HepG2 (cell line): Measurements from ENCODE around the gene PSIP1. TPM values are rescaled to one million over a fixed set of nuclear protein-coding genes. Genes with fewer than 3 reads are reported as not detected.

ENCODE experiments used
- ARID5B ChIP-seq: IDR thresholded peaks from 2 replicates; pipeline ENCODE4 v1.4.0; 2020; ENCODE audit warnings: mild to moderate bottlenecking, missing genetic modification reagents
- BRD4 ChIP-seq: sonication (generic); formaldehyde crosslinking; IDR thresholded peaks from 2 replicates; pipeline ENCODE4 v1.4.0; 2020; ENCODE audit warnings: missing genetic modification reagents
- CENPT ChIP-seq: sonication (generic); formaldehyde crosslinking; IDR thresholded peaks from 2 replicates; pipeline ENCODE4 v1.8.0; 2022; ENCODE audit warnings: low read depth, mild to moderate bottlenecking, moderate library complexity, missing genetic modification reagents
- FIP1L1 ChIP-seq: fragments of 200-400 bp; formaldehyde crosslinking; IDR thresholded peaks from 2 replicates; pipeline ENCODE4 v1.6.1; 2018; ENCODE audit warnings: low read depth, mild to moderate bottlenecking, low read length, moderate library complexity, borderline replicate concordance; ENCODE audit not compliant: insufficient read depth
- GTF2F1 ChIP-seq: fragments of 150-350 bp; IDR thresholded peaks from 2 replicates; pipeline ENCODE4 v1.6.1; 2014; ENCODE audit warnings: low read length
- MXI1 ChIP-seq: IDR thresholded peaks from 3 replicates; pipeline ENCODE4 v1.6.1; 2012; ENCODE audit warnings: low read depth, low read length, inconsistent platforms, borderline replicate concordance
- PPARG ChIP-seq: conservative IDR thresholded peaks from 2 replicates; pipeline ENCODE4 v1.6.1; 2016; ENCODE audit warnings: missing biosample characterization, missing genetic modification reagents
- RFXAP ChIP-seq: sonication (generic); formaldehyde crosslinking; IDR thresholded peaks from 2 replicates; pipeline ENCODE4 v1.4.0; 2020; ENCODE audit warnings: missing genetic modification reagents, borderline replicate concordance
- SCMH1 ChIP-seq: sonication (generic); formaldehyde crosslinking; IDR thresholded peaks from 2 replicates; pipeline ENCODE4 v1.9.0; 2021; ENCODE audit warnings: missing genetic modification reagents, mild to moderate bottlenecking, borderline replicate concordance
- XBP1 ChIP-seq: sonication (generic); formaldehyde crosslinking; IDR thresholded peaks from 2 replicates; pipeline ENCODE4 v1.5.0; 2020; ENCODE audit warnings: missing genetic modification reagents
- ZNF274 ChIP-seq: sonication (generic); formaldehyde crosslinking; IDR thresholded peaks from 2 replicates; pipeline ENCODE4 v1.5.1; 2020; ENCODE audit warnings: mild to moderate bottlenecking, missing genetic modification reagents
- ZNF609 ChIP-seq: sonication (generic); formaldehyde crosslinking; IDR thresholded peaks from 2 replicates; pipeline ENCODE4 v1.4.0; 2020; ENCODE audit warnings: mild to moderate bottlenecking, missing genetic modification reagents, borderline replicate concordance
- ZNF660 ChIP-seq: sonication (generic); formaldehyde crosslinking; IDR thresholded peaks from 2 replicates; pipeline ENCODE4 v1.5.1; 2020; ENCODE audit warnings: mild to moderate bottlenecking, low read depth, missing genetic modification reagents, borderline replicate concordance
- ZNF687 ChIP-seq: sonication (generic); formaldehyde crosslinking; IDR thresholded peaks from 2 replicates; pipeline ENCODE4 v1.5.1; 2020; ENCODE audit warnings: mild to moderate bottlenecking, missing genetic modification reagents, moderate library complexity
- polyA plus RNA-seq, 8 experiments: library from polyadenylated mRNA; depleted of rRNA in 3 of 8; stranded (reverse) in 7 of 8; unstranded in 1 of 8; fragments of >200 nt; fragmentation: Illumina TruSeq in 4 of 8; extraction: Trizol in 4 of 8; gene quantifications; 2 replicates each; pipeline versions ENCODE4 v1.2.1 to v1.2.3, GENCODE V29; 2011 to 2016; ENCODE audit warnings: low read depth in 4 of 8, missing spikeins in 1 of 8, mixed read lengths in 1 of 8; ENCODE audit not compliant: insufficient read depth in 1 of 8
- total RNA-seq, 5 experiments: library from RNA; depleted of rRNA; stranded (reverse); fragments of >200 nt; fragmentation: Illumina TruSeq; extraction: Trizol; gene quantifications; 2 replicates each; pipeline ENCODE4 v1.2.3, GENCODE V29; 2016; ENCODE audit warnings: low read depth in 1 of 5

PSIP1 gene
- total and polyA plus RNA-seq, 2 of the 13 experiments (the other 11 are each of a cell fraction or from before 2014, with no cell fraction given) = 12.6 to 46.4 TPM

- peak; percentile 98 for TF ChIP-seq ZNF687 (CRISPR knock-in tag)
- TF ChIP-seq ZNF609 = no peak
- no peak for TF ChIP-seq ZNF660 (CRISPR knock-in tag)
- peak; percentile 70 for TF ChIP-seq ZNF274
- TF ChIP-seq SCMH1 (CRISPR knock-in tag) = no peak
- TF ChIP-seq BRD4 = peak; percentile 78; the same call in 1 of the 2 replicates
- TF ChIP-seq ARID5B (CRISPR knock-in tag) = peak; percentile 38
- TF ChIP-seq MXI1 = peak; percentile 44; the same call in 1 of the 3 replicates
- no peak for TF ChIP-seq FIP1L1
- no peak for TF ChIP-seq XBP1 (CRISPR knock-in tag)
- TF ChIP-seq CENPT (CRISPR knock-in tag) = no peak
- TF ChIP-seq PPARG = 0 out of 2 replicates have a peak, but pooled peaks have one; percentile 17
- peak; percentile 91 for TF ChIP-seq RFXAP (CRISPR knock-in tag)
- no peak for TF ChIP-seq GTF2F1
These were observed 42.1 kb upstream of the PSIP1 start, which contains the start of gene CCDC171 (continued) for GRCh38 chr9:15552636-15553527.
